Tibial nerve (tissue), 4 donors: ENCODE results near the gene IGFN1. TPM values are rescaled to one million over a fixed set of nuclear protein-coding genes. Genes with fewer than 3 reads are reported as not detected.

Experiments used
- DNase-seq, 2 donors: peaks; one replicate each; pipeline ENCODE4 v3.0.0-alpha.2; 2019; ENCODE audit warnings: low spot score in 2 of 2
- H3K27ac ChIP-seq, 4 donors: fragments of 200-600 bp; sonication (generic) in 3 of 4; one replicate each; pipeline ENCODE4 v1.5.1; 2017 to 2019; ENCODE audit warnings: mild to moderate bottlenecking in 1 of 4
- H3K27me3 ChIP-seq, 2 donors: fragments of 200-600 bp; sonication (generic) in 1 of 2; one replicate each; pipeline versions ENCODE4 v1.5.1 to v1.6.0; 2017 to 2019
- H3K36me3 ChIP-seq, 3 donors: fragments of 200-600 bp; sonication (generic); one replicate each; pipeline ENCODE4 v1.5.1; 2018 to 2019
- H3K4me1 ChIP-seq, 4 donors: fragments of 200-600 bp; sonication (generic) in 3 of 4; one replicate each; pipeline ENCODE4 v1.5.1; 2017 to 2019
- H3K4me3 ChIP-seq, 4 donors: fragments of 200-600 bp; sonication (generic) in 3 of 4; one replicate each; pipeline ENCODE4 v1.5.1; 2017 to 2019; ENCODE audit warnings: mild to moderate bottlenecking in 1 of 4, moderate library complexity in 1 of 4
- H3K9me3 ChIP-seq, 4 donors: fragments of 200-600 bp; sonication (generic) in 3 of 4; one replicate each; pipeline ENCODE4 v1.5.1; 2017 to 2019
- CTCF ChIP-seq, 5 experiments: fragments of 200-600 bp in 3 of 5; fragments of 450-650 bp in 2 of 5; sonication (generic) in 3 of 5; IDR thresholded peaks; one replicate each; pipeline ENCODE4 v1.5.1; 2016 to 2019; ENCODE audit warnings: antibody characterized with exemption in 5 of 5, mild to moderate bottlenecking in 3 of 5, moderate library complexity in 2 of 5
- EP300 ChIP-seq, 2 donors: sonication (generic); formaldehyde crosslinking; IDR thresholded peaks; one replicate each; pipeline ENCODE4 v1.6.1; 2017; ENCODE audit warnings: antibody characterized with exemption in 2 of 2, mild to moderate bottlenecking in 1 of 2
- POLR2A ChIP-seq, 2 donors: fragments of 450-650 bp; IDR thresholded peaks; one replicate each; pipeline ENCODE4 v1.6.1; 2017; ENCODE audit warnings: antibody characterized with exemption in 2 of 2, mild to moderate bottlenecking in 2 of 2, moderate library complexity in 2 of 2
- WGBS, 2 donors: methylation state at CpG; one replicate each; pipeline ENCODE4 v1.1.5; 2018; 5-methylcytosine and 5-hydroxymethylcytosine counted together
- total RNA-seq, 4 donors: library from RNA; depleted of rRNA; stranded (reverse); fragments of >200 nt; gene quantifications; one replicate each; pipeline ENCODE4 v1.1.0, GENCODE V29; 2016

IGFN1 gene
- total RNA-seq, 4 donors from 2014 or later, result not detected

- H3K36me3 ChIP-seq, result no peaks in the 10 kb centered on the region
- 79 to 86% methylated on average over 6 of the region's 6 CpGs for WGBS, 2 donors
- H3K27ac ChIP-seq, result no peak overlapping the region
- H3K9me3 ChIP-seq, result no peaks in the 10 kb centered on the region
- no peak for TF ChIP-seq POLR2A (IDR thresholded peaks at IDR 0.05)
- no peak for TF ChIP-seq CTCF (IDR thresholded peaks at IDR 0.05)
- TF ChIP-seq EP300 (IDR thresholded peaks at IDR 0.05), result no peak
- DNase-seq, result no peak
- no peaks in the 10 kb centered on the region for H3K4me1 ChIP-seq
- no peak overlapping the region for H3K4me3 ChIP-seq
- H3K27me3 ChIP-seq, result no peaks in the 10 kb centered on the region
These were observed 22.6 kb downstream of the IGFN1 start for GRCh38 chr1:201213106-201213770.

DNA sequence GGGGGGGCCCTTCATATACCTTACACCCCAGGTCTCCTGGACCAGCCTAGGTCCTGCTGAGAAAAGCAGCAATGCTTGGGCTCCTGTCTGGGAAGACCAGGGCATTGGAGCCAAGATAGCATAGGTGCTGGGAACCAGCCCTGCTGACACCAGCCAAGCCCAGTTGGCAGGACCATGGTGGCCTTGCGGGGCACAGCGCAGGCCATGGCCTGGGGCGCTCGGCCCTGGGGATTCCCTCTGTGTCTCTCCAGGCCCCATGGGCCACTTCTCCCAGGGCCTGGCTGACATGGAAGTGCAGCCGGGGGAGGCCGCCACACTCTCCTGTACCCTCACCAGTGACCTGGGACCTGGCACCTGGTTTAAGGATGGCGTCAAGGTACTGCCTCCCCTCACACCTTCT, 23.3 kb downstream of the IGFN1 start:
- Histone ChIP-seq H3K4me1 (no peaks in the 10 kb centered on the region), H3K27me3 (no peaks in the 10 kb centered on the region), H3K27ac (no peak overlapping the region), H3K4me3 (no peak overlapping the region), H3K36me3 (no peaks in the 10 kb centered on the region), H3K9me3 (no peaks in the 10 kb centered on the region)
- 80 to 99% methylated on average over 5 to 7 of the region's 7 CpGs for WGBS, 2 donors
- TF ChIP-seq EP300 (IDR thresholded peaks at IDR 0.05), result no peak
- no peak for TF ChIP-seq POLR2A (IDR thresholded peaks at IDR 0.05)
- TF ChIP-seq CTCF (IDR thresholded peaks at IDR 0.05), result no peak
- no peak for DNase-seq

- 63 to 70% methylated on average over 4 of the region's 4 CpGs for WGBS, 2 donors
- H3K4me3 ChIP-seq, result no peak overlapping the region
These were observed 23.8 kb downstream of the IGFN1 start for GRCh38 chr1:201214461-201214860.

DNA sequence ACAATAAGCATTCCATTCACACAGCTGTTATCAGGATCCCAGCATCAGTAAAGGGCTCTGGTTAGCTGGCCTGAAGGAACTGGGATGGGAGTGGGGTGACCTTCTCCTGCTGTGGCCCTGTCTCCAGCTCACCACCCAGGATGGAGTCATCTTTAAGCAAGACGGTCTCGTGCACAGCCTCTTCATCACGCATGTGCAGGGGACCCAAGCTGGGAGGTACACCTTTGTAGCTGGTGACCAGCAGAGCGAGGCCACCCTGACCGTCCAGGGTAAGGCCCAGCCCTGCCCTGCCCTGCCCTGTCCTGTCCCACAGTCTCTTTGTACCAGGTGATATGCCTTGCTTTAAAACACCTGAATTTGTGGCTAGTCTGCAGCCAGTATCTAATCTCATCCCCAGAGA, 24.3 kb downstream of the IGFN1 start:
- DNase-seq, result no peak
- WGBS, 2 donors, result 80 to 96% methylated on average over 3 to 5 of the region's 5 CpGs

More at GRCh38 chr1:201214461-201214860, 23.8 kb downstream of the IGFN1 start:
- H3K27ac ChIP-seq, result no peak overlapping the region
- no peaks in the 10 kb centered on the region for H3K4me1 ChIP-seq
- TF ChIP-seq CTCF (IDR thresholded peaks at IDR 0.05), result no peak
- TF ChIP-seq POLR2A (IDR thresholded peaks at IDR 0.05), result no peak
- no peaks in the 10 kb centered on the region for H3K9me3 ChIP-seq
- DNase-seq, result no peak
- no peaks in the 10 kb centered on the region for H3K36me3 ChIP-seq
- H3K27me3 ChIP-seq, result no peaks in the 10 kb centered on the region

More for the DNA sequence above, 24.3 kb downstream of the IGFN1 start:
- Histone ChIP-seq H3K27me3 (no peaks in the 10 kb centered on the region), H3K9me3 (no peaks in the 10 kb centered on the region), H3K4me1 (no peaks in the 10 kb centered on the region), H3K36me3 (no peaks in the 10 kb centered on the region), H3K4me3 (no peak overlapping the region), H3K27ac (no peak overlapping the region)
- TF ChIP-seq EP300 (IDR thresholded peaks at IDR 0.05) (no peak), CTCF (IDR thresholded peaks at IDR 0.05) (no peak)
